ENCODE data around the gene ACOX1.
A peak's percentile ranks its signal among the peaks of the same experiment; 100 is the strongest.

The ACOX1 gene
- long read RNA-seq, full-length matches to known transcripts: 79 of 106 reads
- long read RNA-seq, partial matches to known transcripts: 9 of 106 reads
- long read RNA-seq, other reads (novel, unspliced or antisense): 18 of 106 reads

DNA sequence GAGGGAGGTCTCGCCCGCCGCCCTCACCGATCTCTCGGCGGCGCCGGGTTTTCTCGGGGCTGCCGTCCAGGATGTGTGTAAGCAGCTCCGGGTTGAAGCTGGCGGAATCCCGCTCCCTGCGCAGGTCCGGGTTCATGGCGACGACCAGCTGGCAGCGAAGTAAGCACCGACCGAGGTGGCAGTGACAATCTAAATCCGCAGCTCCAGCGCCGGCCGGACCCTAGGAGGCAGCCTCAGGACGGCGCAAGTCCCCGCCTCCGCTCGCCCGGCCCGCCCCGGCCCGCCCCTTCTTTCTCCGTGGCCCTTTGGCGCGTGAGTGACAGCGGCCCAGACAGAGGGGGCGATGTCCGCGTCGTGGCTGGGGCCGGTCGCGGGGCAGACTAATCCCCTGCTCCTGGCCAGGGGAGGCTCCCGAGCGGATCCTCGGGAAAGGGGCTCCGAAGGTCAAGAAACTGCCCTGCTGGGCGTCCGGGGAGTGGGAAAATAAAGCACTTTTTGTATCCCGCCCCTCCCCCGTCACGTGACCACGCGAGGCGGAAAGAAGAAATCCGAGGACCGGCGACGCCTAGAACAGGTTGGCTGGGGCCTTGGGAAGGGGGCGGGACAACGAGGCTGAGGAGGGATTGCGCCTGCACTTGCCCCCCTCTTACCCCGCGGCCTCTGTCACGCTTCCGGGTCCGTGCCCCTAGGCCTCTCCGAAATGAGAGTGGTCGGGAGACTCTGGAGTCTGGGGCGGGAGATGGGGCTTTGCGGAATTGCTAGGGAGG, at the start of gene ACOX1, which contains the start of gene TEN1:
Gene ACOX1 (minus strand): TSS at position 229 of the 767 bp plus-strand sequence. CDS start 93 bp downstream, at position 136.
Gene TEN1 (plus strand): TSS at position 303 of the 767 bp plus-strand sequence. CDS start 6,953 bp downstream, outside the sequence.
- peak within 1 kb of the TSS; percentile 94 for H3K27ac ChIP-seq (replicated peaks)
- TF ChIP-seq, protein P1, sequence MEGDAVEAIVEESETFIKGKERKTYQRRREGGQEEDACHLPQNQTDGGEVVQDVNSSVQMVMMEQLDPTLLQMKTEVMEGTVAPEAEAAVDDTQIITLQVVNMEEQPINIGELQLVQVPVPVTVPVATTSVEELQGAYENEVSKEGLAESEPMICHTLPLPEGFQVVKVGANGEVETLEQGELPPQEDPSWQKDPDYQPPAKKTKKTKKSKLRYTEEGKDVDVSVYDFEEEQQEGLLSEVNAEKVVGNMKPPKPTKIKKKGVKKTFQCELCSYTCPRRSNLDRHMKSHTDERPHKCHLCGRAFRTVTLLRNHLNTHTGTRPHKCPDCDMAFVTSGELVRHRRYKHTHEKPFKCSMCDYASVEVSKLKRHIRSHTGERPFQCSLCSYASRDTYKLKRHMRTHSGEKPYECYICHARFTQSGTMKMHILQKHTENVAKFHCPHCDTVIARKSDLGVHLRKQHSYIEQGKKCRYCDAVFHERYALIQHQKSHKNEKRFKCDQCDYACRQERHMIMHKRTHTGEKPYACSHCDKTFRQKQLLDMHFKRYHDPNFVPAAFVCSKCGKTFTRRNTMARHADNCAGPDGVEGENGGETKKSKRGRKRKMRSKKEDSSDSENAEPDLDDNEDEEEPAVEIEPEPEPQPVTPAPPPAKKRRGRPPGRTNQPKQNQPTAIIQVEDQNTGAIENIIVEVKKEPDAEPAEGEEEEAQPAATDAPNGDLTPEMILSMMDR (IDR thresholded peaks at IDR 0.05; ENCODE audit: insufficient read depth, low read length): no peak
- TF ChIP-seq SPI1 (IDR thresholded peaks at IDR 0.05; ENCODE audit: borderline replicate concordance, low read depth): no peak
- peak; percentile 95 for TF ChIP-seq POLR2AphosphoS5 (IDR thresholded peaks at IDR 0.05; ENCODE audit: low read depth)
- TF ChIP-seq GABPA (IDR thresholded peaks at IDR 0.05; ENCODE audit: low read depth): 0 out of 2 replicates have a peak, but pooled peaks have one; percentile 14
- TF ChIP-seq, protein P2, sequence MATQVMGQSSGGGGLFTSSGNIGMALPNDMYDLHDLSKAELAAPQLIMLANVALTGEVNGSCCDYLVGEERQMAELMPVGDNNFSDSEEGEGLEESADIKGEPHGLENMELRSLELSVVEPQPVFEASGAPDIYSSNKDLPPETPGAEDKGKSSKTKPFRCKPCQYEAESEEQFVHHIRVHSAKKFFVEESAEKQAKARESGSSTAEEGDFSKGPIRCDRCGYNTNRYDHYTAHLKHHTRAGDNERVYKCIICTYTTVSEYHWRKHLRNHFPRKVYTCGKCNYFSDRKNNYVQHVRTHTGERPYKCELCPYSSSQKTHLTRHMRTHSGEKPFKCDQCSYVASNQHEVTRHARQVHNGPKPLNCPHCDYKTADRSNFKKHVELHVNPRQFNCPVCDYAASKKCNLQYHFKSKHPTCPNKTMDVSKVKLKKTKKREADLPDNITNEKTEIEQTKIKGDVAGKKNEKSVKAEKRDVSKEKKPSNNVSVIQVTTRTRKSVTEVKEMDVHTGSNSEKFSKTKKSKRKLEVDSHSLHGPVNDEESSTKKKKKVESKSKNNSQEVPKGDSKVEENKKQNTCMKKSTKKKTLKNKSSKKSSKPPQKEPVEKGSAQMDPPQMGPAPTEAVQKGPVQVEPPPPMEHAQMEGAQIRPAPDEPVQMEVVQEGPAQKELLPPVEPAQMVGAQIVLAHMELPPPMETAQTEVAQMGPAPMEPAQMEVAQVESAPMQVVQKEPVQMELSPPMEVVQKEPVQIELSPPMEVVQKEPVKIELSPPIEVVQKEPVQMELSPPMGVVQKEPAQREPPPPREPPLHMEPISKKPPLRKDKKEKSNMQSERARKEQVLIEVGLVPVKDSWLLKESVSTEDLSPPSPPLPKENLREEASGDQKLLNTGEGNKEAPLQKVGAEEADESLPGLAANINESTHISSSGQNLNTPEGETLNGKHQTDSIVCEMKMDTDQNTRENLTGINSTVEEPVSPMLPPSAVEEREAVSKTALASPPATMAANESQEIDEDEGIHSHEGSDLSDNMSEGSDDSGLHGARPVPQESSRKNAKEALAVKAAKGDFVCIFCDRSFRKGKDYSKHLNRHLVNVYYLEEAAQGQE (IDR thresholded peaks at IDR 0.05; ENCODE audit: insufficient replicate concordance, low read depth): no peak
- DNase-seq (ENCODE audit: low read depth in 1 of 2, low spot score in 1 of 2): peak; percentile 96 to 99
- H3K27me3 ChIP-seq (ENCODE audit: insufficient read depth, poor library complexity, severe bottlenecking): no peaks in the 10 kb centered on the region
- peak within 1 kb of the TSS; percentile 83 for H3K4me3 ChIP-seq (replicated peaks; ENCODE audit: insufficient read depth, low read length)

DNA sequence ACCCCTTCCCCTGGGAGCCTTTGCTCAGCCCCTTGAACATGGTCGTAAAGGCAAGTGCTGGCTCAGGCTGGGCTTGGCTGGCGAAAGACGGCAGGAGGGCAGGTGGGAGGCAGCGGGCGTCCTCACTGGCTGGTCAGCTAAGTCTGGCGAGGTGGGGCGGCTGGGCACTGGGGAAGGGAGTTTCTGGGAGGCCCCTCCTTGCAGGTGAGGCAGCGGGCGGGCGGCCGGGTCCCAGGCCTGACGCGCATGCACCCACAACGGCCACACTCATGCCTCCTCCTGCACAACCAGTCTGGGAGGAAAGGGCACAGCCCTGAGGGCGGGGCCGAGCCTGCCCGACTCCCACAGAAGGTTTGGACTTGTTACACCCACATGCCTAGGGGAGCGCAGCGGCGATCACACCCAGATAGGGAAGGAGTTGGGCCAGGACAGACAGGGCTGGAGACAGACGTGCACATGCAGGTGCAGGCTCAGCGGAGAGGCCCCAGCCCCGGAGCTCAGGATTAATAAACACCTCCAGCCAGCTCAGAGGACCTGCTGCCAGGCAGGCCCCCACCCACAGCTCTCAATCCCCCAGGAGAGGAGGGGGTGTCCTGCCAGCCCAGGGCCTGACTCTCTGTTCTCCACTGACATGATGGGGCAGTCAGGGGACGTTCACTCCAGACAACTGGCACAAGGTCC, 48.3 kb upstream of the ACOX1 start, which contains the start of gene EVPL:
Gene EVPL (minus strand): TSS at position 148 of the 681 bp plus-strand sequence. CDS start 108 bp downstream, at position 40.
- TF ChIP-seq POLR2AphosphoS5 (IDR thresholded peaks at IDR 0.05; ENCODE audit: low read depth): no peak
- TF ChIP-seq SPI1 (IDR thresholded peaks at IDR 0.05; ENCODE audit: borderline replicate concordance, low read depth): no peak
- TF ChIP-seq, protein P2 (IDR thresholded peaks at IDR 0.05; ENCODE audit: insufficient replicate concordance, low read depth): no peak
- TF ChIP-seq, protein P1 (IDR thresholded peaks at IDR 0.05; ENCODE audit: insufficient read depth, low read length): no peak
- no peak for TF ChIP-seq GABPA (IDR thresholded peaks at IDR 0.05; ENCODE audit: low read depth)
- no peak for DNase-seq (ENCODE audit: low read depth in 1 of 2, low spot score in 1 of 2)
- no peaks in the 10 kb centered on the region for H3K27me3 ChIP-seq (ENCODE audit: insufficient read depth, poor library complexity, severe bottlenecking)
- no peak within 1 kb of the TSS for H3K4me3 ChIP-seq (replicated peaks; ENCODE audit: insufficient read depth, low read length)
- H3K27ac ChIP-seq (replicated peaks): no peak within 1 kb of the TSS

DNA sequence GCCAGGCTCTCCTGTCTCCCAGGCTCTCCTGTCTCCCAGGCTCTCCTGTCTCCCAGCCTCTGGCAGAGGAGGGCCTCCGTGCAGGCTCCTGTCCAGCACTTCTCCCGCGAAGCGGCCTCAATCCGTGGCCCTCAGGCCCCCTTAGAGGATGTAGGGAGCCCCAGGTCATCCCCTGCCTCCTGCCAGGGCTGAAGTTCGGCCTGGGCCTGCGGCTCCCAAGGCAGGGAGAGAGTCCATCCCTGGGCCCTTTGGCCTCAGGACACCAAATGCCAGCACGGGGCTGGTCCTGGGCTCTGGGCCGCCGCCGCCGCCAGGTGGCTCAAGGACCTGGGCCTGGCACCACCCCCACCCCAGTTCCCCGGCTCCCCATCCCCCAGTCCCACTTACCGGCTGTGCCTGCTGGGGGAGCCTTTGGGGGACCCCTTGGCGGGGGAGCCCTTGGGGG, 47.8 kb upstream of the ACOX1 start:
- Histone ChIP-seq H3K4me3 (replicated peaks; ENCODE audit: insufficient read depth, low read length) (no peak overlapping the region), H3K27ac (replicated peaks) (no peak overlapping the region), H3K27me3 (ENCODE audit: insufficient read depth, poor library complexity, severe bottlenecking) (no peaks in the 10 kb centered on the region)
- DNase-seq (ENCODE audit: low read depth in 1 of 2, low spot score in 1 of 2): no peak
- TF ChIP-seq, protein P1 (IDR thresholded peaks at IDR 0.05; ENCODE audit: insufficient read depth, low read length): no peak
- TF ChIP-seq POLR2AphosphoS5 (IDR thresholded peaks at IDR 0.05; ENCODE audit: low read depth): no peak
- TF ChIP-seq GABPA (IDR thresholded peaks at IDR 0.05; ENCODE audit: low read depth): no peak
- TF ChIP-seq SPI1 (IDR thresholded peaks at IDR 0.05; ENCODE audit: borderline replicate concordance, low read depth): no peak
- TF ChIP-seq, protein P2 (IDR thresholded peaks at IDR 0.05; ENCODE audit: insufficient replicate concordance, low read depth): no peak

All from HL-60 (cell line).